GM23338 (cell line): ENCODE data around the gene TBCE.

Experiments
- EZH2 ChIP-seq: fragments of 200-600 bp; sonication (generic); IDR thresholded peaks from one replicate; pipeline ENCODE4 v1.8.0; 2017; ENCODE audit warnings: antibody characterized with exemption, mild to moderate bottlenecking, low read depth; ENCODE audit not compliant: unreplicated experiment
- EZH2phosphoT487 ChIP-seq: fragments of 200-600 bp; sonication (generic); IDR thresholded peaks from one replicate; pipeline ENCODE4 v1.8.1; 2018; ENCODE audit warnings: antibody characterized with exemption; ENCODE audit not compliant: unreplicated experiment
- JUNB ChIP-seq: IDR thresholded peaks from one replicate; pipeline ENCODE4 v1.6.1; 2016; ENCODE audit warnings: antibody characterized with exemption; ENCODE audit not compliant: unreplicated experiment
- POLR2AphosphoS5 ChIP-seq: IDR thresholded peaks from 2 replicates; pipeline ENCODE4 v1.6.1; 2016; ENCODE audit warnings: antibody characterized with exemption, low read depth
- TF ChIP-seq, protein P1 (sequence below), 2 experiments: fragments of 200-600 bp in 1 of 2; sonication (generic) in 1 of 2; conservative IDR thresholded peaks; 2 replicates each; pipeline versions ENCODE4 v1.5.1 to v1.6.1; 2016 to 2017; ENCODE audit warnings: antibody characterized with exemption in 2 of 2, low read depth in 2 of 2, mild to moderate bottlenecking in 2 of 2, moderate library complexity in 1 of 2

DNA sequence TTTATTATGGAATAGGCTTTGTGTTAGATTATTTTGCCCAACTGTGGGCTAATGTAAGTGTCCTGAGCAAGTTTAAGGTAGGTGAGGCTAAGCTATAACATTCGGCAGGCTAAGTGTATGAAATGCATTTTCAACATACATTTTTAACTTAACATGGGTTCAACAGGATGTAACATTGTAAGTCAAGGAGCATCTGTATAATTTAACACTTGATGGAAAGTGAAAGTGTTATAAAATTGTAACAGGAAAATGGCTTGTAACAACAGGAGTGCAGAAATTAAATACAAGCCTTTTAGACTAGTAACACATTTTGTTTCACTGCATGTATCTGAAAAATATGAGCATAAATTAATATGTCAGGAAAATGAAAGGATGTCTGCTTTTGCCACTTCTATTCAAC is 94.7 kb downstream of the TBCE start:
- no peak for TF ChIP-seq EZH2phosphoT487
- TF ChIP-seq, protein P1, sequence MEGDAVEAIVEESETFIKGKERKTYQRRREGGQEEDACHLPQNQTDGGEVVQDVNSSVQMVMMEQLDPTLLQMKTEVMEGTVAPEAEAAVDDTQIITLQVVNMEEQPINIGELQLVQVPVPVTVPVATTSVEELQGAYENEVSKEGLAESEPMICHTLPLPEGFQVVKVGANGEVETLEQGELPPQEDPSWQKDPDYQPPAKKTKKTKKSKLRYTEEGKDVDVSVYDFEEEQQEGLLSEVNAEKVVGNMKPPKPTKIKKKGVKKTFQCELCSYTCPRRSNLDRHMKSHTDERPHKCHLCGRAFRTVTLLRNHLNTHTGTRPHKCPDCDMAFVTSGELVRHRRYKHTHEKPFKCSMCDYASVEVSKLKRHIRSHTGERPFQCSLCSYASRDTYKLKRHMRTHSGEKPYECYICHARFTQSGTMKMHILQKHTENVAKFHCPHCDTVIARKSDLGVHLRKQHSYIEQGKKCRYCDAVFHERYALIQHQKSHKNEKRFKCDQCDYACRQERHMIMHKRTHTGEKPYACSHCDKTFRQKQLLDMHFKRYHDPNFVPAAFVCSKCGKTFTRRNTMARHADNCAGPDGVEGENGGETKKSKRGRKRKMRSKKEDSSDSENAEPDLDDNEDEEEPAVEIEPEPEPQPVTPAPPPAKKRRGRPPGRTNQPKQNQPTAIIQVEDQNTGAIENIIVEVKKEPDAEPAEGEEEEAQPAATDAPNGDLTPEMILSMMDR (conservative IDR thresholded peaks at IDR 0.05; ENCODE audit: low read depth in 2 of 2) = no peak
- TF ChIP-seq POLR2AphosphoS5 = no peak
- no peak for TF ChIP-seq EZH2
- TF ChIP-seq JUNB = no peak
